GM18519 (cell line): Measurements from ENCODE around the gene SEL1L2.
"Not testable (repeated sequence)": the region's sequence is repeated elsewhere in the genome, so short reads cannot be mapped to it uniquely, and the experiment has no call there.

Source experiments
- ATAC-seq: cut with Tn5 transposase; IDR thresholded peaks from one replicate; pipeline ENCODE4 v1.9.1; 2021; ENCODE audit warnings: mild to moderate bottlenecking, moderate library complexity; ENCODE audit not compliant: unreplicated experiment, low FRiP score

Gene SEL1L2

GRCh38 chr20:13990465-13990864, at the start of gene SEL1L2:
Gene SEL1L2, minus strand, starts transcription at chr20:13990614. Its CDS starts 80 bp downstream, at chr20:13990534.
- ATAC-seq: no peak

- ATAC-seq: no peak
Measured at GRCh38 chr20:14036567-14036966, 46.2 kb upstream of the SEL1L2 start.

GRCh38 chr20:14033310-14033709, 42.9 kb upstream of the SEL1L2 start:
- ATAC-seq: no peak

GRCh38 chr20:14030991-14031390, 40.6 kb upstream of the SEL1L2 start:
- ATAC-seq: no peak

GRCh38 chr20:14012671-14013070, 22.3 kb upstream of the SEL1L2 start:
- no peak for ATAC-seq

GRCh38 chr20:14009208-14009607, 18.8 kb upstream of the SEL1L2 start:
- no peak for ATAC-seq

GRCh38 chr20:14005996-14006395, 15.6 kb upstream of the SEL1L2 start:
- no peak for ATAC-seq

GRCh38 chr20:14000917-14001316, 10.5 kb upstream of the SEL1L2 start:
- no peak for ATAC-seq

GRCh38 chr20:13996265-13996664, 5.9 kb upstream of the SEL1L2 start:
- no peak for ATAC-seq

- ATAC-seq: no peak
Measured at GRCh38 chr20:13995841-13996240, 5.4 kb upstream of the SEL1L2 start.

GRCh38 chr20:13995086-13995665, 4.8 kb upstream of the SEL1L2 start, which contains the start of gene MACROD2:
Gene MACROD2, plus strand, starts transcription at chr20:13995516.
- no peak for ATAC-seq

- ATAC-seq: not testable (repeated sequence)
Measured at GRCh38 chr20:13991955-13992354, 1.5 kb upstream of the SEL1L2 start.

GRCh38 chr20:13991311-13991710, 897 bp upstream of the SEL1L2 start:
- no peak for ATAC-seq

GRCh38 chr20:13984211-13984610, 6.2 kb downstream of the SEL1L2 start:
- ATAC-seq: no peak

GRCh38 chr20:13960525-13960924, 29.9 kb downstream of the SEL1L2 start:
- no peak for ATAC-seq

- ATAC-seq: no peak
Measured at GRCh38 chr20:13960119-13960518, 30.3 kb downstream of the SEL1L2 start.

GRCh38 chr20:13953227-13953626, 37.2 kb downstream of the SEL1L2 start:
- ATAC-seq: no peak

- ATAC-seq: no peak
Measured at GRCh38 chr20:13947719-13948118, 42.7 kb downstream of the SEL1L2 start.

GRCh38 chr20:13941031-13941430, 49.4 kb downstream of the SEL1L2 start:
- ATAC-seq: no peak

- no peak for ATAC-seq
Measured at GRCh38 chr20:13936781-13937576, 53.4 kb downstream of the SEL1L2 start.

GRCh38 chr20:13934992-13935894, 55.2 kb downstream of the SEL1L2 start:
- ATAC-seq: no peak
